Osteoblast (primary cell): ENCODE measurements around the gene AHNAK2. TPM values are rescaled to one million over a fixed set of nuclear protein-coding genes. Genes with fewer than 3 reads are reported as not detected.
"Not testable (repeated sequence)": the region's sequence is repeated elsewhere in the genome, so short reads cannot be mapped to it uniquely, and the experiment has no call there.

Experiments
- DNase-seq: peaks from one replicate; pipeline ENCODE4 v3.0.0; 2011; ENCODE audit warnings: low spot score, mixed read lengths; ENCODE audit not compliant: insufficient read length; ENCODE audit errors: missing footprints
- H2AFZ ChIP-seq: 2 replicates; pipeline ENCODE4 v1.6.0; 2011; ENCODE audit warnings: mild to moderate bottlenecking, low read length
- H3K27ac ChIP-seq: 2 replicates; pipeline ENCODE4 v1.5.1; 2011; ENCODE audit warnings: mild to moderate bottlenecking, low read depth, low read length, moderate library complexity
- H3K27me3 ChIP-seq: 2 replicates; pipeline ENCODE4 v1.6.0; 2012; ENCODE audit warnings: mild to moderate bottlenecking, control low read depth, inconsistent platforms, low read length, moderate library complexity; ENCODE audit not compliant: insufficient read depth
- H3K36me3 ChIP-seq: 2 replicates; pipeline ENCODE4 v1.5.1; 2011; ENCODE audit warnings: mild to moderate bottlenecking, low read length, control low read depth, moderate library complexity; ENCODE audit not compliant: insufficient read depth
- H3K4me1 ChIP-seq: 2 replicates; pipeline ENCODE4 v1.5.1; 2011; ENCODE audit warnings: mild to moderate bottlenecking, low read length, control low read depth, moderate library complexity; ENCODE audit not compliant: insufficient read depth
- H3K4me2 ChIP-seq: 2 replicates; pipeline ENCODE4 v1.6.0; 2011; ENCODE audit warnings: mild to moderate bottlenecking, low read length; ENCODE audit not compliant: insufficient read depth
- H3K4me3 ChIP-seq: fragments of 200-600 bp; sonication (generic); 3 replicates; pipeline ENCODE4 v1.5.1; 2012; ENCODE audit warnings: mild to moderate bottlenecking, low read length, inconsistent platforms; ENCODE audit not compliant: insufficient read depth
- H3K79me2 ChIP-seq: 2 replicates; pipeline ENCODE4 v1.6.0; 2012; ENCODE audit warnings: mild to moderate bottlenecking, low read length, control low read depth, inconsistent platforms; ENCODE audit not compliant: insufficient read depth
- H3K9me3 ChIP-seq: 2 replicates; pipeline ENCODE4 v1.5.1; 2011; ENCODE audit warnings: low read depth, low read length, control low read depth
- H4K20me1 ChIP-seq: 2 replicates; pipeline ENCODE4 v1.6.0; 2012; ENCODE audit warnings: mild to moderate bottlenecking, low read length, control low read depth; ENCODE audit not compliant: insufficient read depth
- total RNA-seq: library from RNA; depleted of rRNA; stranded (reverse); fragments of >200 nt; gene quantifications from 2 replicates; pipeline ENCODE4 v1.2.3, GENCODE V29; 2012
- TF ChIP-seq, protein P1 (sequence below): IDR thresholded peaks from 2 replicates; pipeline ENCODE4 v1.5.1; 2011; ENCODE audit warnings: mild to moderate bottlenecking, low read depth, low read length, moderate library complexity; ENCODE audit errors: extremely low read depth

Gene AHNAK2
- total RNA-seq, 1 donor: 30.8 TPM

- Histone ChIP-seq H3K27ac (no peak overlapping the region), H3K36me3 (no peaks in the 10 kb centered on the region), H3K4me3 (no peak overlapping the region), H3K4me2 (no peak overlapping the region), H3K4me1 (no peaks in the 10 kb centered on the region), H3K9me3 (peaks cover 2% of the 10 kb centered on the region), H2AFZ (no peak overlapping the region), H3K79me2 (no peaks in the 10 kb centered on the region), H3K27me3 (peaks cover 17% of the 10 kb centered on the region), H4K20me1 (no peaks in the 10 kb centered on the region)
- DNase-seq: no peak
- TF ChIP-seq, protein P1, sequence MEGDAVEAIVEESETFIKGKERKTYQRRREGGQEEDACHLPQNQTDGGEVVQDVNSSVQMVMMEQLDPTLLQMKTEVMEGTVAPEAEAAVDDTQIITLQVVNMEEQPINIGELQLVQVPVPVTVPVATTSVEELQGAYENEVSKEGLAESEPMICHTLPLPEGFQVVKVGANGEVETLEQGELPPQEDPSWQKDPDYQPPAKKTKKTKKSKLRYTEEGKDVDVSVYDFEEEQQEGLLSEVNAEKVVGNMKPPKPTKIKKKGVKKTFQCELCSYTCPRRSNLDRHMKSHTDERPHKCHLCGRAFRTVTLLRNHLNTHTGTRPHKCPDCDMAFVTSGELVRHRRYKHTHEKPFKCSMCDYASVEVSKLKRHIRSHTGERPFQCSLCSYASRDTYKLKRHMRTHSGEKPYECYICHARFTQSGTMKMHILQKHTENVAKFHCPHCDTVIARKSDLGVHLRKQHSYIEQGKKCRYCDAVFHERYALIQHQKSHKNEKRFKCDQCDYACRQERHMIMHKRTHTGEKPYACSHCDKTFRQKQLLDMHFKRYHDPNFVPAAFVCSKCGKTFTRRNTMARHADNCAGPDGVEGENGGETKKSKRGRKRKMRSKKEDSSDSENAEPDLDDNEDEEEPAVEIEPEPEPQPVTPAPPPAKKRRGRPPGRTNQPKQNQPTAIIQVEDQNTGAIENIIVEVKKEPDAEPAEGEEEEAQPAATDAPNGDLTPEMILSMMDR: no peak
Measured at GRCh38 chr14:104917116-104917515, 61.1 kb downstream of the AHNAK2 start.

- H3K27me3 ChIP-seq: peaks cover 19% of the 10 kb centered on the region
- H3K27ac ChIP-seq: no peak overlapping the region
- no peak for DNase-seq
- H3K4me1 ChIP-seq: no peaks in the 10 kb centered on the region
- no peak overlapping the region for H3K4me3 ChIP-seq
- H2AFZ ChIP-seq: no peak overlapping the region
- TF ChIP-seq, protein P1: no peak
- H3K4me2 ChIP-seq: no peak overlapping the region
- H3K9me3 ChIP-seq: peaks cover 5% of the 10 kb centered on the region
- H3K79me2 ChIP-seq: no peaks in the 10 kb centered on the region
- no peaks in the 10 kb centered on the region for H4K20me1 ChIP-seq
- H3K36me3 ChIP-seq: no peaks in the 10 kb centered on the region
Measured at GRCh38 chr14:104913435-104913834, 64.7 kb downstream of the AHNAK2 start.

DNA sequence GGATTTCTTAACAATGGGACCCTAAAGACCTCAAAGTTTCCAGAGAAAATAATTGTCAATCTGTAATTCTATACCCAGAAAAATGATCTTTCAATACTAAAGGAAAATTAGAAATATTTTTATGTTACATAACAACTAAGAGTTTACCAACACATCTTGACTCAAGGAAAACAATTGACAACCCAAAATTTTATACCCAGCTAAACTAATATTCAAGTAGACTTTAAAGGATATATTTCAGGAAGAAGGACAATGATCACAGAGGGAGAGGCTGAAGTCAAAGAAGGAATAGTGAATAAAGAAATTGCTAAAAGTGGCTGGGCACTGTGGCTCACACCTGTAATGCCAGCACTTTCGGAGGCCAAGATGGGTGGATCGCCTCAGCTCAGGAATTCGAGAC, 66.1 kb downstream of the AHNAK2 start:
- Histone ChIP-seq H3K27me3 (peaks cover 28% of the 10 kb centered on the region), H3K4me3 (no peak overlapping the region), H3K79me2 (no peaks in the 10 kb centered on the region), H4K20me1 (no peaks in the 10 kb centered on the region), H3K4me1 (no peaks in the 10 kb centered on the region), H2AFZ (no peak overlapping the region), H3K9me3 (peaks cover 8% of the 10 kb centered on the region), H3K27ac (no peak overlapping the region), H3K4me2 (no peak overlapping the region), H3K36me3 (no peaks in the 10 kb centered on the region)
- DNase-seq: no peak
- TF ChIP-seq, protein P1: no peak

- H3K4me1 ChIP-seq: no peaks in the 10 kb centered on the region
- no peak overlapping the region for H3K4me2 ChIP-seq
- H3K79me2 ChIP-seq: no peaks in the 10 kb centered on the region
- peaks cover 15% of the 10 kb centered on the region for H3K27me3 ChIP-seq
- no peak overlapping the region for H3K4me3 ChIP-seq
- DNase-seq: no peak
- H2AFZ ChIP-seq: no peak overlapping the region
- TF ChIP-seq, protein P1: no peak
- H4K20me1 ChIP-seq: no peaks in the 10 kb centered on the region
- H3K27ac ChIP-seq: no peak overlapping the region
- no peaks in the 10 kb centered on the region for H3K36me3 ChIP-seq
- H3K9me3 ChIP-seq: peaks cover 8% of the 10 kb centered on the region
Measured at GRCh38 chr14:104908303-104908702, 69.9 kb downstream of the AHNAK2 start.

DNA sequence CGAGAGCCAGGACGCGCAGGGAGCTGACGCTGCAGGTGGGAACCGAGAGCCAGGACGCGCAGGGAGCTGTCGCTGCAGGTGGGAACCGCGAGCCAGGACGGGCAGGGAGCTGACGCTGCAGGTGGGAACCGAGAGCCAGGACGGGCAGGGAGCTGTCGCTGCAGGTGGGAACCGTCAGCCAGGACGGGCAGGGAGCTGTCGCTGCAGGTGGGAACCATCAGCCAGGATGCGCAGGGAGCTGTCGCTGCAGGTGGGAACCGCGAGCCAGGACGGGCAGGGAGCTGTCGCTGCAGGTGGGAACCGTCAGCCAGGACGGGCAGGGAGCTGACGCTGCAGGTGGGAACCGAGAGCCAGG, 72.6 kb downstream of the AHNAK2 start:
- not testable (repeated sequence) for H4K20me1 ChIP-seq, H3K27ac ChIP-seq, H3K9me3 ChIP-seq, H3K79me2 ChIP-seq, H3K4me1 ChIP-seq, H3K36me3 ChIP-seq, H2AFZ ChIP-seq, H3K4me2 ChIP-seq, DNase-seq, H3K4me3 ChIP-seq
- H3K27me3 ChIP-seq: peaks cover 17% of the 10 kb centered on the region

- peaks cover 17% of the 10 kb centered on the region for H3K27me3 ChIP-seq
- H2AFZ ChIP-seq, H3K4me2 ChIP-seq, H3K4me1 ChIP-seq, H3K79me2 ChIP-seq, H3K27ac ChIP-seq, H3K9me3 ChIP-seq, H3K4me3 ChIP-seq, H3K36me3 ChIP-seq, H4K20me1 ChIP-seq: not testable (repeated sequence)
- DNase-seq: peak; percentile 41
Measured at GRCh38 chr14:104904650-104905578, 73.3 kb downstream of the AHNAK2 start.
